Glutamatergic neuron (in vitro differentiated cells): ENCODE results near the gene PLG. TPM values are rescaled to one million over a fixed set of nuclear protein-coding genes. Genes with fewer than 3 reads are reported as not detected.
"Not testable (repeated sequence)": the region's sequence is repeated elsewhere in the genome, so short reads cannot be mapped to it uniquely, and the experiment has no call there.

Source experiments
- DNase-seq: peaks from one replicate; pipeline ENCODE4 v3.0.0; 2022
- H3K27ac Mint-ChIP-seq: one replicate; pipeline ENCODE4 v1.8.0; 2020; ENCODE audit warnings: mild to moderate bottlenecking, mixed read lengths, inconsistent platforms; ENCODE audit not compliant: unreplicated experiment
- H3K27me3 Mint-ChIP-seq: one replicate; pipeline ENCODE4 v1.8.0; 2020; ENCODE audit warnings: mild to moderate bottlenecking, moderate library complexity, mixed read lengths, inconsistent platforms; ENCODE audit not compliant: unreplicated experiment
- H3K36me3 Mint-ChIP-seq: one replicate; pipeline ENCODE4 v1.8.0; 2020; ENCODE audit warnings: mild to moderate bottlenecking, mixed read lengths, inconsistent platforms; ENCODE audit not compliant: unreplicated experiment
- H3K4me1 Mint-ChIP-seq: one replicate; pipeline ENCODE4 v1.8.0; 2020; ENCODE audit warnings: mild to moderate bottlenecking, low read depth, mixed read lengths, inconsistent platforms; ENCODE audit not compliant: unreplicated experiment
- H3K4me3 Mint-ChIP-seq: one replicate; pipeline ENCODE4 v1.8.0; 2020; ENCODE audit warnings: mild to moderate bottlenecking, mixed read lengths, inconsistent platforms; ENCODE audit not compliant: unreplicated experiment
- H3K9me3 Mint-ChIP-seq: one replicate; pipeline ENCODE4 v1.8.0; 2020; ENCODE audit warnings: mild to moderate bottlenecking, moderate library complexity, mixed read lengths, inconsistent platforms; ENCODE audit not compliant: unreplicated experiment
- CTCF ChIP-seq: fragments of 200-600 bp; sonication (generic); IDR thresholded peaks from one replicate; pipeline ENCODE4 v1.5.0; 2021; ENCODE audit not compliant: partially characterized antibody, unreplicated experiment
- long read RNA-seq: library from polyadenylated mRNA; unstranded; transcript quantifications from one replicate; pipeline ENCODE4 v2.0.0, GENCODE V29; 2020; ENCODE audit not compliant: unreplicated experiment
- total RNA-seq: library from RNA; stranded (reverse); fragmentation: NEBNext Ultra II Directional; extraction: Animal tissue kit (Norgen Biotek cat#: 25700); gene quantifications from one replicate; pipeline ENCODE4 v1.2.1, GENCODE V29; 2021; ENCODE audit not compliant: unreplicated experiment

The PLG gene
- total RNA-seq = not detected
- long read RNA-seq = 0 reads

GRCh38 chr6:160701918-160702680 is at the start of gene PLG:
PLG (plus strand) TSS chr6:160702244; CDS start chr6:160702305, 61 bp downstream.
- not testable (repeated sequence) for H3K4me3 Mint-ChIP-seq, H3K4me1 Mint-ChIP-seq, H3K27me3 Mint-ChIP-seq, H3K9me3 Mint-ChIP-seq, H3K27ac Mint-ChIP-seq, DNase-seq, H3K36me3 Mint-ChIP-seq

GRCh38 chr6:160659562-160659961 is 42.5 kb upstream of the PLG start:
- no peak for DNase-seq
- Mint-ChIP-seq H3K9me3 (peaks cover 6% of the 10 kb centered on the region), H3K27ac (no peak overlapping the region), H3K4me3 (no peak overlapping the region), H3K27me3 (no peaks in the 10 kb centered on the region), H3K36me3 (peaks cover 5% of the 10 kb centered on the region), H3K4me1 (no peaks in the 10 kb centered on the region)
- TF ChIP-seq CTCF = no peak

GRCh38 chr6:160661216-160661615 is 40.8 kb upstream of the PLG start:
- Mint-ChIP-seq H3K4me3 (no peak overlapping the region), H3K36me3 (peaks cover 5% of the 10 kb centered on the region), H3K9me3 (peaks cover 6% of the 10 kb centered on the region)

GRCh38 chr6:160662429-160662828 is 39.6 kb upstream of the PLG start:
- no peak for TF ChIP-seq CTCF
- Mint-ChIP-seq H3K4me3 (no peak overlapping the region), H3K9me3 (peaks cover 3% of the 10 kb centered on the region), H3K36me3 (peaks cover 5% of the 10 kb centered on the region), H3K27ac (no peak overlapping the region), H3K27me3 (no peaks in the 10 kb centered on the region), H3K4me1 (no peaks in the 10 kb centered on the region)
- no peak for DNase-seq

More at GRCh38 chr6:160661216-160661615, 40.8 kb upstream of the PLG start:
- no peak for TF ChIP-seq CTCF
- no peaks in the 10 kb centered on the region for H3K27me3 Mint-ChIP-seq
- no peak for DNase-seq
- no peak overlapping the region for H3K27ac Mint-ChIP-seq
- no peaks in the 10 kb centered on the region for H3K4me1 Mint-ChIP-seq

- Mint-ChIP-seq H3K9me3 (no peaks in the 10 kb centered on the region), H3K4me1 (no peaks in the 10 kb centered on the region), H3K27ac (no peak overlapping the region), H3K4me3 (no peak overlapping the region), H3K27me3 (no peaks in the 10 kb centered on the region), H3K36me3 (peaks cover under 1% of the 10 kb centered on the region)
- no peak for TF ChIP-seq CTCF
- DNase-seq = no peak
Measured at GRCh38 chr6:160662842-160663241, 39.2 kb upstream of the PLG start.

- DNase-seq, H3K9me3 Mint-ChIP-seq, H3K4me3 Mint-ChIP-seq, H3K27ac Mint-ChIP-seq, H3K4me1 Mint-ChIP-seq, H3K27me3 Mint-ChIP-seq, H3K36me3 Mint-ChIP-seq: not testable (repeated sequence)
Measured at GRCh38 chr6:160664198-160664597, 37.8 kb upstream of the PLG start, which contains the start of gene LPA. LPA (minus strand) TSS chr6:160664275; CDS start chr6:160664214, 61 bp downstream.
